HepG2 (cell line): Measurements from ENCODE around the gene ABCC3. TPM values are rescaled to one million over a fixed set of nuclear protein-coding genes. Genes with fewer than 3 reads are reported as not detected.

ENCODE experiments used
- BCLAF1 ChIP-seq: fragments of 450-650 bp; IDR thresholded peaks from 2 replicates; pipeline ENCODE4 v1.6.1; 2017; ENCODE audit warnings: mild to moderate bottlenecking
- CREBL2 ChIP-seq: sonication (generic); formaldehyde crosslinking; IDR thresholded peaks from 2 replicates; pipeline ENCODE4 v1.8.1; 2023; ENCODE audit warnings: missing genetic modification reagents, mild to moderate bottlenecking, borderline replicate concordance
- DNMT3B ChIP-seq: conservative IDR thresholded peaks from 2 replicates; pipeline ENCODE4 v1.6.1; 2016; ENCODE audit warnings: missing biosample characterization, control low read depth
- ELF1 ChIP-seq: sonication (generic); formaldehyde crosslinking; IDR thresholded peaks from 2 replicates; pipeline ENCODE4 v1.4.0; 2020; ENCODE audit warnings: missing genetic modification reagents
- GABPB1 ChIP-seq: IDR thresholded peaks from 2 replicates; pipeline ENCODE4 v1.6.1; 2016; ENCODE audit warnings: mild to moderate bottlenecking, missing genetic modification reagents, moderate library complexity, missing compliant biosample characterization
- HBP1 ChIP-seq: IDR thresholded peaks from 2 replicates; pipeline ENCODE4 v1.6.1; 2016; ENCODE audit warnings: low read depth, control low read depth
- KLF13 ChIP-seq: sonication (generic); formaldehyde crosslinking; IDR thresholded peaks from 2 replicates; pipeline ENCODE4 v1.4.0; 2020; ENCODE audit warnings: mild to moderate bottlenecking, missing genetic modification reagents
- MAFF ChIP-seq: IDR thresholded peaks from 2 replicates; pipeline ENCODE4 v1.6.1; 2011; ENCODE audit warnings: low read depth, low read length, improper control_type of control experiment
- NFIC ChIP-seq: IDR thresholded peaks from 2 replicates; pipeline ENCODE4 v1.6.1; 2012; ENCODE audit warnings: mild to moderate bottlenecking, low read length, inconsistent platforms
- PAXIP1 ChIP-seq: sonication (generic); formaldehyde crosslinking; conservative IDR thresholded peaks from 2 replicates; pipeline ENCODE4 v1.4.0; 2020; ENCODE audit warnings: mild to moderate bottlenecking, missing genetic modification reagents, moderate library complexity
- PRDM4 ChIP-seq: sonication (generic); formaldehyde crosslinking; IDR thresholded peaks from 2 replicates; pipeline ENCODE4 v1.9.0; 2021; ENCODE audit warnings: missing genetic modification reagents, borderline replicate concordance
- RFX1 ChIP-seq: fragments of 450-650 bp; IDR thresholded peaks from 2 replicates; pipeline ENCODE4 v1.6.1; 2017
- SMAD9 ChIP-seq: sonication (generic); formaldehyde crosslinking; IDR thresholded peaks from 2 replicates; pipeline ENCODE4 v1.5.1; 2020; ENCODE audit warnings: mild to moderate bottlenecking, missing genetic modification reagents
- TCF7 ChIP-seq: sonication (generic); IDR thresholded peaks from 2 replicates; pipeline ENCODE4 v1.6.1; 2016; ENCODE audit warnings: antibody characterized with exemption, low read depth
- ZBTB3 ChIP-seq: sonication (generic); formaldehyde crosslinking; IDR thresholded peaks from 2 replicates; pipeline ENCODE4 v1.4.0; 2020; ENCODE audit warnings: low read depth, mild to moderate bottlenecking, moderate library complexity, missing genetic modification reagents, borderline replicate concordance
- ZNF138 ChIP-seq: sonication (generic); formaldehyde crosslinking; IDR thresholded peaks from 2 replicates; pipeline ENCODE4 v1.5.0; 2020; ENCODE audit warnings: mild to moderate bottlenecking, low read depth, missing genetic modification reagents
- ZNF510 ChIP-seq: sonication (generic); formaldehyde crosslinking; IDR thresholded peaks from 2 replicates; pipeline ENCODE4 v1.4.0; 2020; ENCODE audit warnings: low read depth, mild to moderate bottlenecking, missing genetic modification reagents
- ZNF543 ChIP-seq: sonication (generic); formaldehyde crosslinking; IDR thresholded peaks from 2 replicates; pipeline ENCODE4 v1.4.0; 2020; ENCODE audit warnings: mild to moderate bottlenecking, missing genetic modification reagents
- ZNF567 ChIP-seq: sonication (generic); formaldehyde crosslinking; IDR thresholded peaks from 2 replicates; pipeline ENCODE4 v1.8.1; 2023; ENCODE audit warnings: mild to moderate bottlenecking, missing genetic modification reagents, borderline replicate concordance
- polyA plus RNA-seq, 8 experiments: library from polyadenylated mRNA; depleted of rRNA in 3 of 8; stranded (reverse) in 7 of 8; unstranded in 1 of 8; fragments of >200 nt; fragmentation: Illumina TruSeq in 4 of 8; extraction: Trizol in 4 of 8; gene quantifications; 2 replicates each; pipeline versions ENCODE4 v1.2.1 to v1.2.3, GENCODE V29; 2011 to 2016; ENCODE audit warnings: low read depth in 4 of 8, missing spikeins in 1 of 8, mixed read lengths in 1 of 8; ENCODE audit not compliant: insufficient read depth in 1 of 8
- total RNA-seq, 5 experiments: library from RNA; depleted of rRNA; stranded (reverse); fragments of >200 nt; fragmentation: Illumina TruSeq; extraction: Trizol; gene quantifications; 2 replicates each; pipeline ENCODE4 v1.2.3, GENCODE V29; 2016; ENCODE audit warnings: low read depth in 1 of 5

ABCC3 gene
- total and polyA plus RNA-seq, 2 of the 13 experiments (the other 11 are each of a cell fraction or from before 2014, with no cell fraction given), result 25.2 to 50.7 TPM

- TF ChIP-seq ZNF510, result no peak; the same call in 1 of the 2 replicates
- no peak; the same call in 1 of the 2 replicates for TF ChIP-seq NFIC
- TF ChIP-seq CREBL2 (CRISPR knock-in tag), result peak; percentile 89; the same call in 1 of the 2 replicates
- TF ChIP-seq BCLAF1, result no peak
- TF ChIP-seq DNMT3B (CRISPR knock-in tag), result no peak; the same call in 1 of the 2 replicates
- peak; percentile 82 for TF ChIP-seq PAXIP1 (CRISPR knock-in tag)
- TF ChIP-seq PRDM4 (CRISPR knock-in tag), result 0 out of 2 replicates have a peak, but pooled peaks have one; percentile 65
- TF ChIP-seq ZNF543 (CRISPR knock-in tag), result peak; percentile 89
- TF ChIP-seq ZBTB3, result no peak
- TF ChIP-seq ELF1 (CRISPR knock-in tag), result peak; percentile 56; the same call in 1 of the 2 replicates
- TF ChIP-seq MAFF, result no peak
- no peak for TF ChIP-seq TCF7
- TF ChIP-seq SMAD9 (CRISPR knock-in tag), result peak; percentile 51; the same call in 1 of the 2 replicates
- 0 out of 2 replicates have a peak, but pooled peaks have one; percentile 29 for TF ChIP-seq KLF13 (CRISPR knock-in tag)
- TF ChIP-seq RFX1, result no peak
- peak; percentile 33; the same call in 1 of the 2 replicates for TF ChIP-seq HBP1 (CRISPR knock-in tag)
- TF ChIP-seq GABPB1 (CRISPR knock-in tag), result peak; percentile 94
- TF ChIP-seq ZNF567, result peak; percentile 57; the same call in 1 of the 2 replicates
- TF ChIP-seq ZNF138 (CRISPR knock-in tag), result peak; percentile 86
Observed at GRCh38 chr17:50719144-50719923, 84.7 kb downstream of the ABCC3 start, which contains the start of gene LUC7L3 (continued).
